HepG2 (cell line): ENCODE data around the gene NR1I2. TPM values are rescaled to one million over a fixed set of nuclear protein-coding genes. Genes with fewer than 3 reads are reported as not detected.

Experiments used
- ATAC-seq: fragments of 200-7000 bp; cut with Tn5 transposase; 3 replicates; pipeline ENCODE4 v1.9.1; 2020; ENCODE audit warnings: mild to moderate bottlenecking, moderate library complexity
- BruUV-seq: library from RNA; stranded (reverse); fragments of 400-500 nt; replicated peaks from 2 replicates; lab custom pipeline; 2021; lab: Mats Ljungman, UMichigan
- CTCF ChIA-PET: fragments of 300-600 bp; formaldehyde crosslinking; extraction: SDS; loops from one replicate; lab custom pipeline; 2021; ENCODE audit warnings: low total read pairs, inconsistent platforms, low intra/inter-chr PET ratio; lab: Yijun Ruan, JAX
- POLR2A ChIA-PET: fragments of 350-600 bp; sonication (Branson Sonifier 250); formaldehyde crosslinking; loops from one replicate; lab custom pipeline; 2020; ENCODE audit warnings: antibody characterized with exemption, inconsistent platforms; lab: Yijun Ruan, JAX
- DNase-seq: peaks from one replicate; pipeline ENCODE4 v3.0.0-alpha.2; 2015; ENCODE audit warnings: low spot score
- FAIRE-seq: peaks from 3 replicates; lab custom pipeline; 2011; peaks lifted over from hg19 to GRCh38; lab: Jason Lieb, UNC
- H2AFZ ChIP-seq: one replicate; pipeline ENCODE4 v1.6.1; 2011; ENCODE audit warnings: low read length, inconsistent platforms
- H3K27ac ChIP-seq: fragments of 300-600 bp; 3 replicates; pipeline ENCODE4 v1.8.0; 2011; ENCODE audit warnings: mixed run types, mild to moderate bottlenecking, mixed read lengths, low read length, inconsistent platforms; ENCODE audit not compliant: insufficient read depth; ENCODE audit errors: extremely low read length
- H3K27me3 ChIP-seq, 2 experiments: fragments of 200-600 bp in 1 of 2; 2 replicates in 1 of 2; 3 replicates in 1 of 2; pipeline versions ENCODE4 v1.6.0 to v1.8.0; 2011; ENCODE audit warnings: low read length in 2 of 2, mild to moderate bottlenecking in 2 of 2, moderate library complexity in 2 of 2, inconsistent platforms in 1 of 2; ENCODE audit not compliant: insufficient read depth in 2 of 2, control insufficient read depth in 1 of 2
- H3K36me3 ChIP-seq, 2 experiments: fragments of 200-600 bp in 1 of 2; replicated peaks in 1 of 2; 2 replicates in 1 of 2; 3 replicates in 1 of 2; pipeline versions ENCODE4 v1.5.1 to v1.8.0; 2011; ENCODE audit warnings: low read length in 2 of 2, inconsistent platforms in 1 of 2; ENCODE audit not compliant: insufficient read depth in 2 of 2, control insufficient read depth in 1 of 2
- H3K4me1 ChIP-seq: 2 replicates; pipeline ENCODE4 v1.5.1; 2012; ENCODE audit warnings: low read length, inconsistent platforms; ENCODE audit not compliant: insufficient read depth
- H3K4me2 ChIP-seq: 2 replicates; pipeline ENCODE4 v1.6.0; 2011; ENCODE audit warnings: low read depth, low read length, inconsistent platforms
- H3K4me3 ChIP-seq, 3 experiments: fragments of 200-600 bp in 1 of 3; sonication (generic), shearing (Covaris generic) in 1 of 3; replicated peaks in 1 of 3; 2 replicates each; pipeline ENCODE4 v1.5.1; 2011 to 2016; ENCODE audit warnings: low read length in 3 of 3, inconsistent platforms in 2 of 3, low read depth in 2 of 3, mild to moderate bottlenecking in 2 of 3, control low read depth in 1 of 3, mixed read lengths in 1 of 3; ENCODE audit not compliant: insufficient read depth in 1 of 3
- H3K79me2 ChIP-seq: one replicate; pipeline ENCODE4 v1.6.1; 2011; ENCODE audit warnings: low read length, inconsistent platforms; ENCODE audit not compliant: insufficient read depth
- H3K9ac ChIP-seq: 2 replicates; pipeline ENCODE4 v1.6.0; 2011; ENCODE audit warnings: mild to moderate bottlenecking, low read depth, low read length, inconsistent platforms; ENCODE audit not compliant: insufficient read depth
- H3K9me3 ChIP-seq: 2 replicates; pipeline ENCODE4 v1.5.1; 2012; ENCODE audit warnings: mild to moderate bottlenecking, low read length
- H4K20me1 ChIP-seq: 2 replicates; pipeline ENCODE4 v1.6.0; 2011; ENCODE audit warnings: inconsistent platforms, mild to moderate bottlenecking, low read length, moderate library complexity; ENCODE audit not compliant: insufficient read depth
- FIP1L1 ChIP-seq: fragments of 200-400 bp; formaldehyde crosslinking; IDR thresholded peaks from 2 replicates; pipeline ENCODE4 v1.6.1; 2018; ENCODE audit warnings: low read depth, mild to moderate bottlenecking, low read length, moderate library complexity, borderline replicate concordance; ENCODE audit not compliant: insufficient read depth
- FOSL1 ChIP-seq: sonication (generic); formaldehyde crosslinking; IDR thresholded peaks from 2 replicates; pipeline ENCODE4 v1.9.0; 2021; ENCODE audit warnings: missing genetic modification reagents, borderline replicate concordance
- GTF2F1 ChIP-seq: fragments of 150-350 bp; IDR thresholded peaks from 2 replicates; pipeline ENCODE4 v1.6.1; 2014; ENCODE audit warnings: low read length
- MAFG ChIP-seq: sonication (generic); formaldehyde crosslinking; IDR thresholded peaks from 2 replicates; pipeline ENCODE4 v1.5.1; 2020; ENCODE audit warnings: mild to moderate bottlenecking, missing genetic modification reagents
- MATR3 ChIP-seq: sonication (generic); formaldehyde crosslinking; IDR thresholded peaks from 2 replicates; pipeline ENCODE4 v1.4.0; 2020; ENCODE audit warnings: missing genetic modification reagents
- MED1 ChIP-seq: sonication (generic); formaldehyde crosslinking; IDR thresholded peaks from 2 replicates; pipeline ENCODE4 v1.4.0; 2020; ENCODE audit warnings: missing genetic modification reagents
- MEIS1 ChIP-seq: sonication (generic); formaldehyde crosslinking; IDR thresholded peaks from 2 replicates; pipeline ENCODE4 v1.9.0; 2021; ENCODE audit warnings: mild to moderate bottlenecking, missing genetic modification reagents, moderate library complexity, borderline replicate concordance
- NR2C2 ChIP-seq: sonication (generic); formaldehyde crosslinking; IDR thresholded peaks from 2 replicates; pipeline ENCODE4 v1.4.0; 2020; ENCODE audit warnings: missing genetic modification reagents, mild to moderate bottlenecking, moderate library complexity, borderline replicate concordance
- YEATS4 ChIP-seq: sonication (generic); formaldehyde crosslinking; IDR thresholded peaks from 2 replicates; pipeline ENCODE4 v1.4.0; 2020; ENCODE audit warnings: missing genetic modification reagents, borderline replicate concordance
- ZBTB46 ChIP-seq: sonication (generic); formaldehyde crosslinking; IDR thresholded peaks from 2 replicates; pipeline ENCODE4 v1.4.0; 2020; ENCODE audit warnings: mild to moderate bottlenecking, missing genetic modification reagents, borderline replicate concordance
- ZNF614 ChIP-seq: IDR thresholded peaks from 2 replicates; pipeline ENCODE4 v1.6.1; 2018; ENCODE audit warnings: missing biosample characterization, missing genetic modification reagents, inconsistent platforms, borderline replicate concordance
- WGBS: methylation state at CpG from one replicate; pipeline ENCODE4 v1.1.6; 2017; ENCODE audit warnings: low lambda C conversion rate; 5-methylcytosine and 5-hydroxymethylcytosine counted together
- in situ Hi-C: cut with HindIII; loops from 2 replicates; pipeline ENCODE4 v1.10.0; 2017; ENCODE audit warnings: low pct_unique_long_range_greater_than_20kb; ENCODE audit not compliant: extremely low pct_ligation_motif_present
- intact Hi-C: fragments of 100-400 bp; cut with micrococcal nuclease; formaldehyde crosslinking; loops from one replicate; pipeline ENCODE4 v1.10.0; 2022; ENCODE audit not compliant: unreplicated experiment
- polyA plus RNA-seq, 8 experiments: library from polyadenylated mRNA; depleted of rRNA in 3 of 8; stranded (reverse) in 7 of 8; unstranded in 1 of 8; fragments of >200 nt; fragmentation: Illumina TruSeq in 4 of 8; extraction: Trizol in 4 of 8; gene quantifications; 2 replicates each; pipeline versions ENCODE4 v1.2.1 to v1.2.3, GENCODE V29; 2011 to 2016; ENCODE audit warnings: low read depth in 4 of 8, missing spikeins in 1 of 8, mixed read lengths in 1 of 8; ENCODE audit not compliant: insufficient read depth in 1 of 8
- total RNA-seq, 5 experiments: library from RNA; depleted of rRNA; stranded (reverse); fragments of >200 nt; fragmentation: Illumina TruSeq; extraction: Trizol; gene quantifications; 2 replicates each; pipeline ENCODE4 v1.2.3, GENCODE V29; 2016; ENCODE audit warnings: low read depth in 1 of 5
- TF ChIP-seq, protein P1 (sequence below): sonication (generic); formaldehyde crosslinking; IDR thresholded peaks from 2 replicates; pipeline ENCODE4 v1.5.1; 2020; ENCODE audit warnings: missing genetic modification reagents, mild to moderate bottlenecking, borderline replicate concordance
- TF ChIP-seq, protein P2 (sequence below): IDR thresholded peaks from 2 replicates; pipeline ENCODE4 v1.6.1; 2016; ENCODE audit warnings: low read depth, control low read depth
- TF ChIP-seq, protein P3 (sequence below): sonication (generic); formaldehyde crosslinking; IDR thresholded peaks from 2 replicates; pipeline ENCODE4 v1.5.0; 2020; ENCODE audit warnings: missing genetic modification reagents

Gene NR1I2
- total and polyA plus RNA-seq, 2 of the 13 experiments (the other 11 are each of a cell fraction or from before 2014, with no cell fraction given) = 8.8 to 13.4 TPM

DNA sequence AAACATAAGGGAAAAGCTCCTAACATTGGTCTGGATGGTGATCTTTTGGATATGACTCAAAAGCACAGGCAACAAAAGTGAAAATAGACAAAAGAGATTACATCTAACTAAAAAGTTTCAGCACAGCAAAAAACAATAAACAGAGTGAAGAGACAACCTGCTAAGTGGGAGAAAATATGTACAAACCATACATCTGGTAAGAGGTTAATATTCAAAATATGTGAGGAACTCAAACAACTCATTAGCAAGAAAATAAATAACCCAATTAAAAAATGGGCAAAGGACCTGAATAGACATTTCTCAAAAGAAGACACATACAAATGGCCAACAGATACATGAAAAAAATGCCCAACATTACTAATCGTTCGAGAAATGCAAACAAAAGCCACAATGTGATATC, 19.0 kb upstream of the NR1I2 start:
- intact Hi-C loops = no loop called here
- Histone ChIP-seq H3K4me2 (no peak overlapping the region), H3K9ac (no peak overlapping the region), H4K20me1 (no peaks in the 10 kb centered on the region), H3K36me3 (no peaks in the 10 kb centered on the region), H3K27me3 (no peaks in the 10 kb centered on the region), H3K9me3 (no peaks in the 10 kb centered on the region), H3K79me2 (no peaks in the 10 kb centered on the region), H3K4me1 (no peaks in the 10 kb centered on the region)
- no TSS peak for BruUV-seq
- POLR2A ChIA-PET = no interaction called here
- ATAC-seq = no peak
- CTCF ChIA-PET = no interaction called here
- DNase-seq = no peak
- FAIRE-seq = no peak
- TF ChIP-seq GTF2F1 = no peak
- TF ChIP-seq, protein P1, sequence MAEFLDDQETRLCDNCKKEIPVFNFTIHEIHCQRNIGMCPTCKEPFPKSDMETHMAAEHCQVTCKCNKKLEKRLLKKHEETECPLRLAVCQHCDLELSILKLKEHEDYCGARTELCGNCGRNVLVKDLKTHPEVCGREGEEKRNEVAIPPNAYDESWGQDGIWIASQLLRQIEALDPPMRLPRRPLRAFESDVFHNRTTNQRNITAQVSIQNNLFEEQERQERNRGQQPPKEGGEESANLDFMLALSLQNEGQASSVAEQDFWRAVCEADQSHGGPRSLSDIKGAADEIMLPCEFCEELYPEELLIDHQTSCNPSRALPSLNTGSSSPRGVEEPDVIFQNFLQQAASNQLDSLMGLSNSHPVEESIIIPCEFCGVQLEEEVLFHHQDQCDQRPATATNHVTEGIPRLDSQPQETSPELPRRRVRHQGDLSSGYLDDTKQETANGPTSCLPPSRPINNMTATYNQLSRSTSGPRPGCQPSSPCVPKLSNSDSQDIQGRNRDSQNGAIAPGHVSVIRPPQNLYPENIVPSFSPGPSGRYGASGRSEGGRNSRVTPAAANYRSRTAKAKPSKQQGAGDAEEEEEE (CRISPR knock-in tag) = no peak
- no peak for TF ChIP-seq NR2C2 (CRISPR knock-in tag)
- TF ChIP-seq MED1 (CRISPR knock-in tag) = no peak
- TF ChIP-seq, all 625 proteins: peak for 0
- WGBS = 5% methylated on average over 2 of the region's 2 CpGs
- in situ Hi-C loops = no loop called here
- no peak overlapping the region for H3K27ac ChIP-seq
- H2AFZ ChIP-seq = no peak overlapping the region
- no peak overlapping the region for H3K4me3 ChIP-seq

DNA sequence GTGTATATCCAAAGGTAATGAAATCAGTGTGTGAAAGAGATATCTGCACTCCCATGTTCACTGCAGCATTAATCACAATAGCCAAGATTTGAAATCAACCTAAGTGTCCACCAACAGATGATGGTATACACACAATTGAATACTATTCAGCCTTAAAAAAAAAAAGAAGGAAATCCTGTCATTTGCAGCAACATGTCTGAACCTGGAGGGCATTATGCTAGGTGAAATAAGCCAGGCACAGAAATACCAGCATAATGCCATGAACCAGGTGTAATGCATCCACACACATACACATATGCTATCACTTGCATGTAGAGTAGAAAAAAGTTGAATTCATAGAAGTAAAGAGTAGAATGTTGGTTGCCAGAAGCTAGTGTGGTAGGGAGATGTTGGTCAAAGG, 18.4 kb upstream of the NR1I2 start:
- intact Hi-C loops = no loop called here
- H3K4me1 ChIP-seq = no peaks in the 10 kb centered on the region
- H3K9me3 ChIP-seq = no peaks in the 10 kb centered on the region
- BruUV-seq = no TSS peak
- ATAC-seq = no peak
- in situ Hi-C loops = no loop called here
- H3K27me3 ChIP-seq = no peaks in the 10 kb centered on the region
- no peak overlapping the region for H3K4me2 ChIP-seq
- DNase-seq = no peak
- H3K79me2 ChIP-seq = no peaks in the 10 kb centered on the region
- H3K36me3 ChIP-seq = no peaks in the 10 kb centered on the region
- POLR2A ChIA-PET = no interaction called here
- FAIRE-seq = no peak
- H3K4me3 ChIP-seq = no peak overlapping the region
- H3K9ac ChIP-seq = no peak overlapping the region
- no peak overlapping the region for H2AFZ ChIP-seq
- H3K27ac ChIP-seq = no peak overlapping the region
- CTCF ChIA-PET = no interaction called here
- no peaks in the 10 kb centered on the region for H4K20me1 ChIP-seq
- TF ChIP-seq FIP1L1 (no peak), ZBTB46 (CRISPR knock-in tag) (no peak), MEIS1 (CRISPR knock-in tag) (no peak), MATR3 (CRISPR knock-in tag) (no peak), YEATS4 (CRISPR knock-in tag) (no peak), ZNF614 (CRISPR knock-in tag) (no peak), FOSL1 (CRISPR knock-in tag) (no peak), MAFG (no peak)
- TF ChIP-seq, protein P2, sequence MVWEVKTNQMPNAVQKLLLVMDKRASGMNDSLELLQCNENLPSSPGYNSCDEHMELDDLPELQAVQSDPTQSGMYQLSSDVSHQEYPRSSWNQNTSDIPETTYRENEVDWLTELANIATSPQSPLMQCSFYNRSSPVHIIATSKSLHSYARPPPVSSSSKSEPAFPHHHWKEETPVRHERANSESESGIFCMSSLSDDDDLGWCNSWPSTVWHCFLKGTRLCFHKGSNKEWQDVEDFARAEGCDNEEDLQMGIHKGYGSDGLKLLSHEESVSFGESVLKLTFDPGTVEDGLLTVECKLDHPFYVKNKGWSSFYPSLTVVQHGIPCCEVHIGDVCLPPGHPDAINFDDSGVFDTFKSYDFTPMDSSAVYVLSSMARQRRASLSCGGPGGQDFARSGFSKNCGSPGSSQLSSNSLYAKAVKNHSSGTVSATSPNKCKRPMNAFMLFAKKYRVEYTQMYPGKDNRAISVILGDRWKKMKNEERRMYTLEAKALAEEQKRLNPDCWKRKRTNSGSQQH (CRISPR knock-in tag) = no peak
- TF ChIP-seq, protein P3, sequence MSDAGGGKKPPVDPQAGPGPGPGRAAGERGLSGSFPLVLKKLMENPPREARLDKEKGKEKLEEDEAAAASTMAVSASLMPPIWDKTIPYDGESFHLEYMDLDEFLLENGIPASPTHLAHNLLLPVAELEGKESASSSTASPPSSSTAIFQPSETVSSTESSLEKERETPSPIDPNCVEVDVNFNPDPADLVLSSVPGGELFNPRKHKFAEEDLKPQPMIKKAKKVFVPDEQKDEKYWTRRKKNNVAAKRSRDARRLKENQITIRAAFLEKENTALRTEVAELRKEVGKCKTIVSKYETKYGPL = no peak
